ENCODE data around the gene TRIM28.

TRIM28 gene

GRCh38 chr19:58586133-58586765 is 42.4 kb downstream of the TRIM28 start:
- Mint-ChIP-seq H3K27ac (no peak overlapping the region), H3K36me3 (peaks cover 28% of the 10 kb centered on the region), H3K4me3 (no peak overlapping the region), H3K27me3 (no peaks in the 10 kb centered on the region), H3K9me3 (no peaks in the 10 kb centered on the region), H3K4me1 (peaks cover 11% of the 10 kb centered on the region)
- no peak for ATAC-seq
